H9 (cell line): Measurements from ENCODE around the gene PRKCA. TPM values are rescaled to one million over a fixed set of nuclear protein-coding genes. Genes with fewer than 3 reads are reported as not detected.

ENCODE experiments used
- DNase-seq: peaks from one replicate; pipeline ENCODE4 v3.0.0-alpha.2; 2017
- H2AFZ ChIP-seq: one replicate; pipeline ENCODE4 v1.6.1; 2013; ENCODE audit warnings: mild to moderate bottlenecking, low read length, control low read depth, moderate library complexity
- H2AK5ac ChIP-seq: 2 replicates; pipeline ENCODE4 v1.6.1; 2013; ENCODE audit warnings: low read length, control low read depth, mixed read lengths; ENCODE audit not compliant: insufficient read length
- H2BK120ac ChIP-seq: one replicate; pipeline ENCODE4 v1.6.1; 2013; ENCODE audit warnings: low read depth, mild to moderate bottlenecking, low read length, control low read depth, inconsistent platforms; ENCODE audit not compliant: poor library complexity, severe bottlenecking
- H2BK12ac ChIP-seq: 2 replicates; pipeline ENCODE4 v1.6.1; 2013; ENCODE audit warnings: low read length, control low read depth, mixed read lengths, low read depth; ENCODE audit not compliant: insufficient read length
- H2BK15ac ChIP-seq: 2 replicates; pipeline ENCODE4 v1.6.1; 2013; ENCODE audit warnings: low read depth, low read length, control low read depth
- H2BK20ac ChIP-seq: one replicate; pipeline ENCODE4 v1.6.1; 2013; ENCODE audit warnings: low read depth, mild to moderate bottlenecking, low read length, control low read depth, inconsistent platforms; ENCODE audit not compliant: poor library complexity, severe bottlenecking
- H2BK5ac ChIP-seq: 2 replicates; pipeline ENCODE4 v1.6.1; 2013; ENCODE audit warnings: low read length, control low read depth, mixed read lengths; ENCODE audit not compliant: insufficient read length
- H3K14ac ChIP-seq: 2 replicates; pipeline ENCODE4 v1.6.1; 2013; ENCODE audit warnings: low read length, control low read depth; ENCODE audit not compliant: insufficient read depth
- H3K18ac ChIP-seq: 2 replicates; pipeline ENCODE4 v1.6.1; 2013; ENCODE audit warnings: low read depth, mild to moderate bottlenecking, mixed read lengths, low read length, control low read depth; ENCODE audit not compliant: insufficient read length
- H3K23ac ChIP-seq: 2 replicates; pipeline ENCODE4 v1.6.1; 2013; ENCODE audit warnings: low read length, control low read depth, mixed read lengths, low read depth; ENCODE audit not compliant: insufficient read length
- H3K23me2 ChIP-seq: 2 replicates; pipeline ENCODE4 v1.6.1; 2013; ENCODE audit warnings: low read depth, mild to moderate bottlenecking, mixed read lengths, low read length, control low read depth; ENCODE audit not compliant: insufficient read length, poor library complexity, severe bottlenecking
- H3K27ac ChIP-seq: 2 replicates; pipeline ENCODE4 v1.5.1; 2013; ENCODE audit warnings: low read length, control low read depth, mixed read lengths, low read depth; ENCODE audit not compliant: insufficient read length
- H3K27me3 ChIP-seq: 2 replicates; pipeline ENCODE4 v1.6.1; 2013; ENCODE audit warnings: low read length, control low read depth, inconsistent platforms; ENCODE audit not compliant: insufficient read depth
- H3K4ac ChIP-seq: 2 replicates; pipeline ENCODE4 v1.6.1; 2013; ENCODE audit warnings: low read depth, mild to moderate bottlenecking, control low read depth, inconsistent platforms, low read length, moderate library complexity
- H3K4me1 ChIP-seq: 2 replicates; pipeline ENCODE4 v1.6.1; 2013; ENCODE audit warnings: low read length, control low read depth, inconsistent platforms; ENCODE audit not compliant: insufficient read depth
- H3K4me2 ChIP-seq: 2 replicates; pipeline ENCODE4 v1.6.1; 2013; ENCODE audit warnings: low read length, control low read depth, mixed read lengths; ENCODE audit not compliant: insufficient read length, insufficient read depth
- H3K56ac ChIP-seq: 2 replicates; pipeline ENCODE4 v1.6.1; 2013; ENCODE audit warnings: low read depth, mild to moderate bottlenecking, mixed read lengths, low read length, control low read depth; ENCODE audit not compliant: insufficient read length
- H3K79me1 ChIP-seq: 2 replicates; pipeline ENCODE4 v1.6.1; 2013; ENCODE audit warnings: low read depth, mild to moderate bottlenecking, moderate library complexity, low read length, control low read depth, inconsistent platforms; ENCODE audit not compliant: insufficient read depth, poor library complexity, severe bottlenecking
- H3K79me2 ChIP-seq: 2 replicates; pipeline ENCODE4 v1.6.1; 2013; ENCODE audit warnings: low read length, control low read depth, inconsistent platforms; ENCODE audit not compliant: insufficient read depth
- H3K9ac ChIP-seq: 2 replicates; pipeline ENCODE4 v1.6.1; 2013; ENCODE audit warnings: low read length, control low read depth, mixed read lengths; ENCODE audit not compliant: insufficient read length; ENCODE audit errors: extremely low read depth
- H3K9me3 ChIP-seq: one replicate; pipeline ENCODE4 v1.6.1; 2013; ENCODE audit warnings: low read depth, low read length, inconsistent platforms; ENCODE audit not compliant: control insufficient read depth
- H3T11ph ChIP-seq: one replicate; pipeline ENCODE4 v1.6.1; 2013; ENCODE audit warnings: mild to moderate bottlenecking, low read length, control low read depth, inconsistent platforms
- H4K20me1 ChIP-seq: one replicate; pipeline ENCODE4 v1.6.1; 2013; ENCODE audit not compliant: control insufficient read depth, insufficient read length, insufficient read depth
- H4K5ac ChIP-seq: 2 replicates; pipeline ENCODE4 v1.6.1; 2013; ENCODE audit warnings: low read depth, mild to moderate bottlenecking, mixed read lengths, low read length, control low read depth; ENCODE audit not compliant: insufficient read length
- H4K8ac ChIP-seq: replicated peaks from 2 replicates; pipeline ENCODE4 v1.6.1; 2013; ENCODE audit warnings: low read length, control low read depth, mixed read lengths, low read depth; ENCODE audit not compliant: insufficient read length
- H4K91ac ChIP-seq: 2 replicates; pipeline ENCODE4 v1.6.1; 2013; ENCODE audit warnings: low read depth, mild to moderate bottlenecking, moderate library complexity, mixed read lengths, low read length, control low read depth; ENCODE audit not compliant: insufficient read length
- H3K27ac Mint-ChIP-seq, 3 experiments: 2 replicates in 2 of 3; 3 replicates in 1 of 3; pipeline ENCODE4 v1.8.0; 2020 to 2021; ENCODE audit warnings: mixed read lengths in 3 of 3, mild to moderate bottlenecking in 1 of 3, moderate library complexity in 1 of 3
- H3K27me3 Mint-ChIP-seq: 2 replicates; pipeline ENCODE4 v1.8.0; 2021; ENCODE audit warnings: low read depth, mild to moderate bottlenecking, moderate library complexity, mixed read lengths
- H3K36me3 Mint-ChIP-seq, 3 experiments: 2 replicates in 2 of 3; 3 replicates in 1 of 3; pipeline ENCODE4 v1.8.0; 2020 to 2021; ENCODE audit warnings: low read depth in 3 of 3, mixed read lengths in 3 of 3; ENCODE audit not compliant: insufficient read depth in 1 of 3
- H3K4me1 Mint-ChIP-seq, 2 experiments: 2 replicates each; pipeline ENCODE4 v1.8.0; 2020; ENCODE audit warnings: mixed read lengths in 2 of 2
- H3K4me3 Mint-ChIP-seq, 2 experiments: 2 replicates in 1 of 2; 3 replicates in 1 of 2; pipeline ENCODE4 v1.8.0; 2020 to 2021; ENCODE audit warnings: mild to moderate bottlenecking in 2 of 2, mixed read lengths in 2 of 2, moderate library complexity in 1 of 2
- H3K9me3 Mint-ChIP-seq, 2 experiments: 2 replicates in 1 of 2; 3 replicates in 1 of 2; pipeline ENCODE4 v1.8.0; 2020; ENCODE audit warnings: mild to moderate bottlenecking in 2 of 2, mixed read lengths in 2 of 2, moderate library complexity in 1 of 2
- CTCF ChIP-seq: fragments of 200-600 bp; sonication (generic); conservative IDR thresholded peaks from 3 replicates; pipeline ENCODE4 v1.8.0; 2021; ENCODE audit warnings: antibody characterized with exemption, mild to moderate bottlenecking
- WGBS: extraction: QIAGEN DNeasy Blood & Tissue Kit; methylation state at CpG from one replicate; pipeline ENCODE4 v1.1.7; 2013; ENCODE audit warnings: missing lambda C conversion rate, low lambda C conversion rate, mixed read lengths; ENCODE audit not compliant: insufficient read length; ENCODE audit errors: extremely low coverage; 5-methylcytosine and 5-hydroxymethylcytosine counted together
- total RNA-seq: library from RNA; stranded (reverse); gene quantifications from 2 replicates; pipeline ENCODE4 v1.2.1, GENCODE V29; 2021

Gene PRKCA
- total RNA-seq, 1 experiment from 2014 or later: 10.5 TPM

GRCh38 chr17:66537502-66537901 lies 235.1 kb downstream of the PRKCA start:
- DNase-seq: no peak
- Histone ChIP-seq H3K79me2 (no peaks in the 10 kb centered on the region; the same call in 1 of the 2 replicates), H4K91ac (no peak overlapping the region), H3K56ac (no peak overlapping the region), H2BK12ac (no peak overlapping the region), H2AK5ac (no peak overlapping the region), H3K9ac (no peak overlapping the region), H3K79me1 (no peaks in the 10 kb centered on the region), H3K18ac (no peak overlapping the region), H3K27me3 (no peaks in the 10 kb centered on the region), H3K9me3 (no peaks in the 10 kb centered on the region), H3K23ac (no peak overlapping the region), H4K20me1 (no peaks in the 10 kb centered on the region), H2AFZ (no peak overlapping the region), H3K4ac (no peak overlapping the region), H3K23me2 (no peaks in the 10 kb centered on the region), H3K14ac (no peak overlapping the region), H2BK120ac (no peak overlapping the region), H4K5ac (no peak overlapping the region), H3K27ac (no peak overlapping the region), H3K4me1 (peaks cover 4% of the 10 kb centered on the region; the same call in 1 of the 2 replicates), H3T11ph (no peak overlapping the region), H2BK15ac (no peak overlapping the region), H3K4me2 (no peak overlapping the region), H2BK5ac (no peak overlapping the region), H2BK20ac (no peak overlapping the region), H4K8ac (no peak overlapping the region)
- peaks cover 54 to 64% of the 10 kb centered on the region in 2 experiments for H3K4me1 Mint-ChIP-seq
- H3K36me3 Mint-ChIP-seq: no peaks in the 10 kb centered on the region
- no peak overlapping the region for H3K4me3 Mint-ChIP-seq
- H3K27me3 Mint-ChIP-seq: no peaks in the 10 kb centered on the region; the same call in 1 of the 2 replicates
- no peak overlapping the region for H3K27ac Mint-ChIP-seq
- no peaks in the 10 kb centered on the region for H3K9me3 Mint-ChIP-seq
- TF ChIP-seq CTCF: no peak
- WGBS: no CpG with 5 or more reads among the region's 5 CpGs
